HepG2 (cell line): ENCODE data around the gene CACNA1C. TPM values are rescaled to one million over a fixed set of nuclear protein-coding genes. Genes with fewer than 3 reads are reported as not detected.

ENCODE experiments used
- BCL6 ChIP-seq: IDR thresholded peaks from 2 replicates; pipeline ENCODE4 v1.6.1; 2016; ENCODE audit warnings: missing genetic modification reagents, missing compliant biosample characterization
- DPF2 ChIP-seq: sonication (generic); formaldehyde crosslinking; IDR thresholded peaks from 2 replicates; pipeline ENCODE4 v1.4.0; 2020; ENCODE audit warnings: mild to moderate bottlenecking, low read depth, missing genetic modification reagents, borderline replicate concordance
- ERF ChIP-seq: IDR thresholded peaks from 2 replicates; pipeline ENCODE4 v1.6.1; 2018; ENCODE audit warnings: missing biosample characterization, missing genetic modification reagents
- FOXO1 ChIP-seq: sonication (generic); formaldehyde crosslinking; IDR thresholded peaks from 2 replicates; pipeline ENCODE4 v1.4.0; 2020; ENCODE audit warnings: missing genetic modification reagents
- HOMEZ ChIP-seq: IDR thresholded peaks from 2 replicates; pipeline ENCODE4 v1.6.1; 2016; ENCODE audit warnings: low read depth
- MLXIP ChIP-seq: sonication (generic); formaldehyde crosslinking; IDR thresholded peaks from 2 replicates; pipeline ENCODE4 v1.9.0; 2021; ENCODE audit warnings: missing genetic modification reagents, borderline replicate concordance
- NR2C2 ChIP-seq: sonication (generic); formaldehyde crosslinking; IDR thresholded peaks from 2 replicates; pipeline ENCODE4 v1.4.0; 2020; ENCODE audit warnings: missing genetic modification reagents, mild to moderate bottlenecking, moderate library complexity, borderline replicate concordance
- PRDM15 ChIP-seq: sonication (generic); formaldehyde crosslinking; IDR thresholded peaks from 2 replicates; pipeline ENCODE4 v1.4.0; 2020; ENCODE audit warnings: missing genetic modification reagents
- REPIN1 ChIP-seq: sonication (generic); formaldehyde crosslinking; IDR thresholded peaks from 2 replicates; pipeline ENCODE4 v1.8.0; 2022; ENCODE audit warnings: missing genetic modification reagents, low read depth, mild to moderate bottlenecking, borderline replicate concordance
- TFE3 ChIP-seq: IDR thresholded peaks from 2 replicates; pipeline ENCODE4 v1.6.1; 2016
- ZNF350 ChIP-seq: sonication (generic); formaldehyde crosslinking; IDR thresholded peaks from 2 replicates; pipeline ENCODE4 v1.4.0; 2020; ENCODE audit warnings: mild to moderate bottlenecking, low read depth, missing genetic modification reagents, borderline replicate concordance
- ZNF691 ChIP-seq: sonication (generic); formaldehyde crosslinking; IDR thresholded peaks from 2 replicates; pipeline ENCODE4 v1.4.0; 2020; ENCODE audit warnings: missing genetic modification reagents, low read depth, mild to moderate bottlenecking, borderline replicate concordance
- ZSCAN29 ChIP-seq: sonication (generic); formaldehyde crosslinking; conservative IDR thresholded peaks from 2 replicates; pipeline ENCODE4 v1.4.0; 2020; ENCODE audit warnings: mild to moderate bottlenecking, missing genetic modification reagents
- polyA plus RNA-seq, 8 experiments: library from polyadenylated mRNA; depleted of rRNA in 3 of 8; stranded (reverse) in 7 of 8; unstranded in 1 of 8; fragments of >200 nt; fragmentation: Illumina TruSeq in 4 of 8; extraction: Trizol in 4 of 8; gene quantifications; 2 replicates each; pipeline versions ENCODE4 v1.2.1 to v1.2.3, GENCODE V29; 2011 to 2016; ENCODE audit warnings: low read depth in 4 of 8, missing spikeins in 1 of 8, mixed read lengths in 1 of 8; ENCODE audit not compliant: insufficient read depth in 1 of 8
- total RNA-seq, 5 experiments: library from RNA; depleted of rRNA; stranded (reverse); fragments of >200 nt; fragmentation: Illumina TruSeq; extraction: Trizol; gene quantifications; 2 replicates each; pipeline ENCODE4 v1.2.3, GENCODE V29; 2016; ENCODE audit warnings: low read depth in 1 of 5

Gene CACNA1C
- total and polyA plus RNA-seq, 2 of the 13 experiments (the other 11 are each of a cell fraction or from before 2014, with no cell fraction given) = not detected

- TF ChIP-seq MLXIP (CRISPR knock-in tag) (peak; percentile 92; the same call in 1 of the 2 replicates), ZNF350 (CRISPR knock-in tag) (peak; percentile 29; the same call in 1 of the 2 replicates), REPIN1 (no peak; the same call in 1 of the 2 replicates), FOXO1 (CRISPR knock-in tag) (peak; percentile 83; the same call in 1 of the 2 replicates), PRDM15 (peak; percentile 75; the same call in 1 of the 2 replicates), ERF (CRISPR knock-in tag) (peak; percentile 94), ZSCAN29 (CRISPR knock-in tag) (peak; percentile 71), HOMEZ (CRISPR knock-in tag) (peak; percentile 91; the same call in 1 of the 2 replicates), DPF2 (CRISPR knock-in tag) (peak; percentile 86), TFE3 (0 out of 2 replicates have a peak, but pooled peaks have one; percentile 41), NR2C2 (peak; percentile 34; the same call in 1 of the 2 replicates), ZNF691 (CRISPR knock-in tag) (peak; percentile 71; the same call in 1 of the 2 replicates), BCL6 (CRISPR knock-in tag) (peak; percentile 96)
Measured at GRCh38 chr12:2248087-2248900, 195.5 kb downstream of the CACNA1C start (continued).
